Naive thymus-derived CD8-positive, alpha-beta T cell (primary cell): Measurements from ENCODE around the gene CTSA. TPM values are rescaled to one million over a fixed set of nuclear protein-coding genes. Genes with fewer than 3 reads are reported as not detected.

ENCODE experiments used
- ATAC-seq, 2 donors: fragments of 150-1000 bp; cut with Tn5 transposase in 1 of 2; sonication (Bioruptor Pico), chemical (Tn5 transposase) in 1 of 2; 1 replicate in 1 of 2; 2 replicates in 1 of 2; pipeline ENCODE4 v1.10.0; 2021; ENCODE audit warnings: mild to moderate bottlenecking in 2 of 2, moderate library complexity in 2 of 2
- POLR2A ChIA-PET: fragments of 350-600 bp; sonication (Branson Sonifier 250); formaldehyde crosslinking; loops from one replicate; lab custom pipeline; 2021; ENCODE audit warnings: antibody characterized with exemption; lab: Charles Lee
- DNase-seq, 10 donors: peaks; one replicate each; pipeline versions ENCODE4 v3.0.0 to v3.0.0-alpha.2; 2020 to 2022
- H3K27ac Mint-ChIP-seq, 10 donors: one replicate each; pipeline ENCODE4 v1.8.0; 2020 to 2022; ENCODE audit warnings: mild to moderate bottlenecking in 10 of 10, mixed read lengths in 10 of 10, moderate library complexity in 4 of 10, inconsistent platforms in 1 of 10
- H3K27me3 Mint-ChIP-seq, 5 donors: one replicate each; pipeline ENCODE4 v1.8.0; 2021 to 2022; ENCODE audit warnings: mixed read lengths in 5 of 5
- H3K36me3 Mint-ChIP-seq, 3 donors: one replicate each; pipeline ENCODE4 v1.8.0; 2020 to 2022; ENCODE audit warnings: mixed read lengths in 3 of 3, mild to moderate bottlenecking in 2 of 3, inconsistent platforms in 1 of 3
- H3K4me1 Mint-ChIP-seq, 4 donors: one replicate each; pipeline ENCODE4 v1.8.0; 2021 to 2022; ENCODE audit warnings: mixed read lengths in 4 of 4
- H3K4me3 Mint-ChIP-seq, 10 donors: one replicate each; pipeline ENCODE4 v1.8.0; 2020 to 2022; ENCODE audit warnings: mild to moderate bottlenecking in 10 of 10, mixed read lengths in 10 of 10, moderate library complexity in 6 of 10, inconsistent platforms in 1 of 10
- H3K9me3 Mint-ChIP-seq, 9 donors: one replicate each; pipeline ENCODE4 v1.8.0; 2020 to 2022; ENCODE audit warnings: mixed read lengths in 9 of 9, mild to moderate bottlenecking in 3 of 9, inconsistent platforms in 1 of 9, moderate library complexity in 1 of 9
- polyA plus RNA-seq, 3 donors: library from polyadenylated mRNA; unstranded; fragments of 300-500 nt; fragmentation: Illumina TruSeq; gene quantifications; one replicate each; pipeline ENCODE4 v1.2.3, GENCODE V29; 2021
- total RNA-seq, 8 experiments: library from RNA in 2 of 8; stranded (reverse) in 2 of 8; gene quantifications; one replicate each; pipeline ENCODE4 v1.2.3 and lab custom pipeline; 2021 to 2026

The CTSA gene
- total and polyA plus RNA-seq, 5 experiments from 2014 or later = 79.1 to 128 (median 82.7) TPM

DNA sequence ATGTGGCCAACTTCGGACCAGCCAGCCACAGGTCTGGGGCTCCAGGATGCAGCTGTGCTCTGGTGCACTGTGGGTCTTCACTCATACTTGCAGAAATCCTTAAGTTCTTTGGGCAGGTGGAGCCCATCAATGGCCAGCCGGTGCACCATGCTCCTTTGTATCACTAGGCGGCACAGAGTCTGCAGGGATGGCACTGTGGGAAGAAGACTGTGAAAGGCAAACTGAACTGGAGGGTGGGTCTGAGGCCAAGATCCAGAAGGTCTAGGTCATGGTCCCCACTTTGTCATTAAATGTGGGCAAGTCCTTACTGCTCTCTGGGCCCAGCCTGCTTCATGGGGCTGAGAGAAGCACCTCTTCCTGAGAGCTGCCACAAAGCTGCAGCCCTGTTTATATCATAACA is 2.5 kb upstream of the CTSA start:
- POLR2A ChIA-PET = interaction anchor here (1.2 to 7.4 kb wide), 4 partner anchors 12 to 47 kb away, joined by 3 to 120 read pairs (median 20); partner anchors contain the start of genes ACOT8, PCIF1 and ZSWIM3
- H3K4me3 Mint-ChIP-seq = peak overlapping the region in 2 of 10 donors; percentile 37 to 60
- peaks cover 22 to 52% (median 49%) of the 10 kb centered on the region in 4 donors for H3K4me1 Mint-ChIP-seq
- DNase-seq (no peak), ATAC-seq (no peak)
- peaks cover 0 to 20% (median 2%) of the 10 kb centered on the region in 3 donors for H3K36me3 Mint-ChIP-seq
- H3K27ac Mint-ChIP-seq = peak overlapping the region in 5 of 10 donors; percentile 5 to 80 (median 60)
- H3K9me3 Mint-ChIP-seq = no peaks in the 10 kb centered on the region
- no peaks in the 10 kb centered on the region for H3K27me3 Mint-ChIP-seq

DNA sequence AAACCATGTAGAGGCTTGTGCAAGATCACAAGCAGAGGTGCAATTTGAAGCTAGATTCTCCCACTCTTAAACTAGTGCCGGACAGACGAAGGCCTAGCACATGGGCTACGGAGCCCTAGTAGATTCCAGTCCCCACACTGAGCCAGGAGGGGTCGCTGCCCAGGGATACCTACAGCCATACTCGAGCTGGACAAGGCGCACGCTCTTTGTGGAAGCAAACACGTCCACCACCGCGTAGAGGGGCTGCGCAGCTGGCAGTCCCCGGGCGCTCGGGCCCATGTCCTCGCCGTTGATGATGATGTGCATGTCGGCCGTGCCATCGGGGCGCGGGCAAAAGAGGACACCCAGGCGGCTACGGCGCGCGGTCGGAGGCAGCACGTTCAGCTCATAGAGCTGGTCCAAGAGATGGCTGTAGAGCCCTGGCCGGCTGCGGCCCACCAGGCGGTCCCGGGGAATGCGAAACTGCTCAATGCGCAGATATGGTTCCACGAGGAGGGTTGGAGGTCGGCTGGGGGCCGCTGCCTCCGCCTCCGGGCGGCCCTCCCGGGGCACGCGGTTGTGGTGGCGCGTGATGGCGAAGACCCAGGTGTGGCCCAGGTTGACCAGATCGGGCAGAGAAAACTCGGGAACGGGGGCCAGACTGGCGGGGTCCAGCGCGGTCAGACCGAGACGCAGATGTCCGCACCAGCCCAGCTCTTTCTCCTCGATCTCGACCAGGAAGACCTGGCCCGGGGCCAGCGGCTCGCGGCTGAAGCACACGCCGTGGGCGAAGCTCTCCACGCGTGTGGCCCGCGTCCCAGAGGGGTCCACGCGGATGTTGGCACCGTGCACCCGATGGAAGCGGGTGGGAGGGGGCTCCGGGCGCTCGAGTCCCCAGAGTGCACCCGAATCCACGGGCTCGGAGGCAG is 804 bp upstream of the CTSA start:
- Mint-ChIP-seq H3K27ac (peak overlapping the region; percentile 84 to 96 (median 90)), H3K27me3 (no peaks in the 10 kb centered on the region), H3K36me3 (peaks cover 0 to 21% (median 2%) of the 10 kb centered on the region in 3 donors), H3K9me3 (no peaks in the 10 kb centered on the region), H3K4me3 (peak overlapping the region; percentile 92 to 96 (median 94)), H3K4me1 (peaks cover 16 to 50% (median 45%) of the 10 kb centered on the region in 4 donors)
- POLR2A ChIA-PET = interaction anchor here (0.5 to 7.4 kb wide), 19 partner anchors 9 to 526 kb away, joined by 3 to 120 read pairs (median 5); partner anchors contain the start of genes ACOT8, PCIF1, SNX21 and ZNF335
- ATAC-seq = peak; percentile 54 to 56
- peak; percentile 21 to 78 (median 43) for DNase-seq

DNA sequence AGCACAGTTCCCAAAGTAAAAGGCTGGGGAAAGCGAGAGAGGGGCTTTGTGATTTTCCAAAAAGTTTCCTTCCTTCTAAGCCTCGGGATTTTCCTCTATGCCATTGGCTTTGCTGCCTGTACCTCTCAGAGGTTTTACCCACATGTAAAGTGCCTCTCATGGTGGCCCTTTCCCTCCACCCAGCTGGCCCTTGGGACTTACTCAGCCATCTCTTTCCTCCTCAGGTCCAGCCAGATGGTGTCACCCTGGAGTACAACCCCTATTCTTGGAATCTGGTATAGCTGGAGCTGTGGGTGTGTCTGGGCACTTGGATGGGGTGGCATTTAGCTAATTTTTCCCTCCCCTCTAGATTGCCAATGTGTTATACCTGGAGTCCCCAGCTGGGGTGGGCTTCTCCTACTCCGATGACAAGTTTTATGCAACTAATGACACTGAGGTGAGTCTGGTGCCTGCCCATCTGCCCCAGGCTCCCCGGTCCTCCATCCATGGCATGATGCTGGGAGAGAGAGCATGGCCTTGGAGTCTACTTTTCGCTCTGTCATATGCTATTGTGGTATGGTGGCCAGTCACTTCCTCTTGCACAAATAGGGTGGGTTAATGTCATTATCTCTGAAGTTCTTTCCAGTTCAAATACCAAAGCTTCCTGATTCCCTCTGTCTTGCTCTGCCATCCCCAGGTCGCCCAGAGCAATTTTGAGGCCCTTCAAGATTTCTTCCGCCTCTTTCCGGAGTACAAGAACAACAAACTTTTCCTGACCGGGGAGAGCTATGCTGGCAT is 1.1 kb downstream of the CTSA start:
- DNase-seq = no peak

DNA sequence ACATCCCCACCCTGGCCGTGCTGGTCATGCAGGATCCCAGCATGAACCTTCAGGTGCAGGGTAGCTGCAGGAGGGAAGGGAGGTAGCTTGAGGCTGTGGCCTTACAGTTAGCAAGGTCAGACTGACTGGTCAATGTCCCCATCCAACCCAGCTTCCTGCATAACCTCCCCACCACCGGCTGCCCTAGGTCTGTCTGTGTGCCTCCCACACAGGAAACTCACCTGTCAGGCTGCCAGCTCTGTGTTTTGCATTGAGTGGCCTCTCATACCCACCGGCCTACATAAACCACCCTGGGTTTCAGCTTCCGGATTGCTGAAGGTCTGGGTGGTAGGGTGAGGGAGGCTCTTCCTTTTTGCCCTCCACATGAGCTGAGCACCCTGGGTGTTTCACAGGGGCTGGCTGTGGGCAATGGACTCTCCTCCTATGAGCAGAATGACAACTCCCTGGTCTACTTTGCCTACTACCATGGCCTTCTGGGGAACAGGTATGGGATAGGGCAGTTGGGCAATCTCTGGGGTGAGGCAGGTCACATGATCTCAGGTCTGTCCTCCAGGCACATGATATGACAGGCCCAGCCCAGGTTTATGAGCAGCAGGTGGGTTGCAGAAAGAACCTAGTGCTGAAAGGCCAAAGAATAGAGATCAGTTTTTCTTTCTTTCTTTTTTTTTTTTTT is 1.8 kb downstream of the CTSA start:
- Mint-ChIP-seq H3K27me3 (no peaks in the 10 kb centered on the region), H3K4me1 (peaks cover 13 to 40% (median 39%) of the 10 kb centered on the region in 4 donors), H3K27ac (peak overlapping the region; percentile 19 to 96 (median 84)), H3K36me3 (peaks cover 0 to 33% (median 9%) of the 10 kb centered on the region in 3 donors), H3K4me3 (peak overlapping the region; percentile 92 to 96 (median 94)), H3K9me3 (no peaks in the 10 kb centered on the region)
- POLR2A ChIA-PET = interaction anchor here (0.8 to 7.4 kb wide), 7 partner anchors 10 to 79 kb away, joined by 3 to 120 read pairs (median 5); partner anchors contain the start of genes ACOT8, PCIF1, ZNF335 and ZSWIM1
- no peak for DNase-seq
- no peak for ATAC-seq

More for the DNA sequence above, 1.1 kb downstream of the CTSA start:
- H3K4me3 Mint-ChIP-seq = peak overlapping the region; percentile 92 to 96 (median 94)
- ATAC-seq = no peak
- H3K27me3 Mint-ChIP-seq = no peaks in the 10 kb centered on the region
- H3K4me1 Mint-ChIP-seq = peaks cover 13 to 45% (median 43%) of the 10 kb centered on the region in 4 donors
- H3K36me3 Mint-ChIP-seq = peaks cover 0 to 27% (median 2%) of the 10 kb centered on the region in 3 donors
- POLR2A ChIA-PET = interaction anchor here (0.8 to 7.4 kb wide), 8 partner anchors 9 to 80 kb away, joined by 3 to 120 read pairs (median 5); partner anchors contain the start of genes ACOT8, PCIF1, ZNF335 and ZSWIM1
- H3K27ac Mint-ChIP-seq = peak overlapping the region; percentile 19 to 96 (median 79)
- no peaks in the 10 kb centered on the region for H3K9me3 Mint-ChIP-seq

DNA sequence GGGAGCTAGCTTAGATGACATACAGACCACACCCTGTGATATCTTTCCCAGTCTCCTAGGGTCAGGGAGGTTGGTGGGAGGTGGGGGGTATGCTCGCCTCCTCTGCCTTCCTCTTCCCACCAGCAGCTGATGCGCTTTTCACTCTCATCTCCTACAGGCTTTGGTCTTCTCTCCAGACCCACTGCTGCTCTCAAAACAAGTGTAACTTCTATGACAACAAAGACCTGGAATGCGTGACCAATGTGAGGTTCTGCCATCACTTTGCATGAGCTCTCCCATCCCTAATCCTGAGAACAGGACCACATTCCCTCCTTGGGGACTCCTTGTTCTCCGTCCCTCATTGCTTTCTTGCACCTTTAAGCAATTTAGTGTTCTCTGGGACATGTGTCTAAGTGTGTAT is 2.7 kb downstream of the CTSA start:
- no peak for DNase-seq
- Mint-ChIP-seq H3K27me3 (no peaks in the 10 kb centered on the region), H3K36me3 (peaks cover 0 to 35% (median 9%) of the 10 kb centered on the region in 3 donors), H3K4me1 (peaks cover 13 to 39% (median 36%) of the 10 kb centered on the region in 4 donors), H3K9me3 (no peaks in the 10 kb centered on the region), H3K4me3 (peak overlapping the region in 8 of 10 donors; percentile 16 to 58 (median 43)), H3K27ac (peak overlapping the region in 6 of 10 donors; percentile 32 to 88 (median 66))
- POLR2A ChIA-PET = interaction anchor here (7.4 kb wide), 1 partner anchor 42 kb away, joined by 120 read pairs; the partner anchor contains the start of gene PCIF1
- ATAC-seq = no peak

DNA sequence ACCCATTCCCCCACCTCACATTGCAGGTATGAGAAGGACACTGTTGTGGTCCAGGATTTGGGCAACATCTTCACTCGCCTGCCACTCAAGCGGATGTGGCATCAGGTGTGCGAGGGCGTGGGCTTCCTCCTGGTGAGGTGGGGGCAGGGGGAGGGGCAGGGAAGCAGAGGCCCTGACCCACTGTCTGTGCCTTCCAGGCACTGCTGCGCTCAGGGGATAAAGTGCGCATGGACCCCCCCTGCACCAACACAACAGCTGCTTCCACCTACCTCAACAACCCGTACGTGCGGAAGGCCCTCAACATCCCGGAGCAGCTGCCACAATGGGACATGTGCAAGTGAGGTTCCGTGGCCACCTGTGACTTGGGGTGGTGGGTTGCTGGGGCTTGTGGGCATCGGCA is 3.7 kb downstream of the CTSA start:
- POLR2A ChIA-PET = interaction anchor here (0.8 to 7.4 kb wide), 2 partner anchors 13 to 41 kb away, joined by 3 to 120 read pairs; partner anchors contain the start of gene PCIF1
- H3K27ac Mint-ChIP-seq = peak overlapping the region in 1 of 10 donors; percentile 56

DNA sequence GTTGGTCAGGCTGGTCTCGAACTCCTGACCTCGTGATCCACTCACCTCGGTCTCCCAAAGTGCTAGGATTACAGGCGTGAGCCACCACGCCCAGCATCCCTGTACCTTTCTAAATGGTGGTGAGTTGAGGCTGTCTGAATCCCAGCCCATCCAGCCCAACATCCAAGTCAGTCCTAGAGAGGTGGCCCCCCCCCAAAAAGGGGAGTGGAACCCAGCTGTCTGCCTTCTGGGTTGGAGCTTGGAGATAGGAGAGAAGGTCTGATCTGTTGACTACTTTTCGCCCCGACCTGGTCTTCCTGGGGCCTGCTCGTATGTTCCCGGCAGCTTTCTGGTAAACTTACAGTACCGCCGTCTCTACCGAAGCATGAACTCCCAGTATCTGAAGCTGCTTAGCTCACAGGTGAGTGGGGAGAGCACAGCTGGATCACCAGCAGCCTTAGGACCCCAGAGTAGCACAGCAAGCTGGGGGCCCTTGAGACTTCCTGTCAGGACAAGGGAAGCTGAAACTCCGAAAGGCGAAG is 5.6 kb downstream of the CTSA start:
- Mint-ChIP-seq H3K9me3 (no peaks in the 10 kb centered on the region), H3K4me1 (peaks cover 10 to 24% (median 20%) of the 10 kb centered on the region in 4 donors), H3K36me3 (peaks cover 0 to 38% (median 9%) of the 10 kb centered on the region in 3 donors), H3K27me3 (no peaks in the 10 kb centered on the region), H3K27ac (no peak overlapping the region), H3K4me3 (no peak overlapping the region)
- ATAC-seq (no peak), DNase-seq (no peak)
- POLR2A ChIA-PET = interaction anchor here (3.0 kb wide), 1 partner anchor 38 kb away, joined by 11 read pairs; the partner anchor contains the start of gene PCIF1

More for the DNA sequence above, 3.7 kb downstream of the CTSA start:
- Mint-ChIP-seq H3K4me3 (no peak overlapping the region), H3K9me3 (no peaks in the 10 kb centered on the region), H3K36me3 (peaks cover 0 to 38% (median 9%) of the 10 kb centered on the region in 3 donors), H3K27me3 (no peaks in the 10 kb centered on the region), H3K4me1 (peaks cover 13 to 33% (median 32%) of the 10 kb centered on the region in 4 donors)
- ATAC-seq = no peak
- DNase-seq = no peak

DNA sequence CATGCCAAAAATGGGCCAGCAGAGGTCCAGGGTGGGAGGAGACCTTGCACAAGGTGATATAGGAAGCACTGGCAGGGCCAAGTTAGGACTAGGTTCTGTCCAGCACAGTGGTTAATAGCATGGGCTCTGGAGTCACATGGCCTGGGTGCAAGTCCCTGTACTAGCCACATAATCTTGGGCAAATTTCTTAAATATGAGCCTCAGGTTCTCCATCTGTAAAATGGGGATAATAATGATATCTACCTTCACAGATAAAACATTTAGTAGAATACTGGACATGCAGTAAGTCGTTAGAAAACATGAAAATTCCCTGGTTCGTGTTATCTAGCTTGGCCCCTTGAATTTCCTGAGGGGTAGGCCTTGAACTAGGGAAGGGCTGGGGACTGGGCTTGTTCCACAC is 6.2 kb downstream of the CTSA start:
- Mint-ChIP-seq H3K9me3 (no peaks in the 10 kb centered on the region), H3K27ac (no peak overlapping the region), H3K4me1 (peaks cover 7 to 18% (median 16%) of the 10 kb centered on the region in 4 donors), H3K27me3 (no peaks in the 10 kb centered on the region), H3K4me3 (no peak overlapping the region), H3K36me3 (peaks cover 0 to 38% (median 9%) of the 10 kb centered on the region in 3 donors)
- no peak for DNase-seq
- ATAC-seq = no peak
- POLR2A ChIA-PET = interaction anchor here (3.0 kb wide), 1 partner anchor 37 kb away, joined by 11 read pairs; the partner anchor contains the start of gene PCIF1

DNA sequence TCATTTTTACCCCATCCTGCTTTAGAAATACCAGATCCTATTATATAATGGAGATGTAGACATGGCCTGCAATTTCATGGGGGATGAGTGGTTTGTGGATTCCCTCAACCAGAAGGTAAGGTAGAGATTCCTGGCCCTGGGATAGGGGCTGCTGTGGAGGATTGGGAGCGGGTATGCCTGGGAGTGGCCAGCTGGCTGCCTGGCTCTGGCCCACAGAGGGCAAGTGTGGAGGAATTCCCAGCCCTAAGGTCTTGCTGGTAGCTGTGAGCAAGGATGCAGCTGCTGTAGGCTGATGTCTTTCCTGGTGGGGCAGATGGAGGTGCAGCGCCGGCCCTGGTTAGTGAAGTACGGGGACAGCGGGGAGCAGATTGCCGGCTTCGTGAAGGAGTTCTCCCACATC is 6.6 kb downstream of the CTSA start:
- Mint-ChIP-seq H3K36me3 (peaks cover 0 to 38% (median 9%) of the 10 kb centered on the region in 3 donors), H3K4me3 (no peak overlapping the region), H3K27ac (no peak overlapping the region), H3K9me3 (no peaks in the 10 kb centered on the region), H3K4me1 (peaks cover 3 to 14% (median 12%) of the 10 kb centered on the region in 4 donors), H3K27me3 (no peaks in the 10 kb centered on the region)
- POLR2A ChIA-PET = interaction anchor here (3.0 kb wide), 1 partner anchor 37 kb away, joined by 11 read pairs; the partner anchor contains the start of gene PCIF1
- DNase-seq = no peak
- no peak for ATAC-seq

DNA sequence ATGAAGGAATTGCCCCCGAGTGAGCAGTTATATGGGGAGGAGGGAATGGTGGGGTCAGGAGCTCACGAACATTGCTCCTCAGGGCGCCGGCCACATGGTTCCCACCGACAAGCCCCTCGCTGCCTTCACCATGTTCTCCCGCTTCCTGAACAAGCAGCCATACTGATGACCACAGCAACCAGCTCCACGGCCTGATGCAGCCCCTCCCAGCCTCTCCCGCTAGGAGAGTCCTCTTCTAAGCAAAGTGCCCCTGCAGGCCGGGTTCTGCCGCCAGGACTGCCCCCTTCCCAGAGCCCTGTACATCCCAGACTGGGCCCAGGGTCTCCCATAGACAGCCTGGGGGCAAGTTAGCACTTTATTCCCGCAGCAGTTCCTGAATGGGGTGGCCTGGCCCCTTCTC is 7.2 kb downstream of the CTSA start:
- ATAC-seq (no peak), DNase-seq (no peak)
- no peak overlapping the region for H3K4me3 Mint-ChIP-seq
- H3K27ac Mint-ChIP-seq = peak overlapping the region in 1 of 10 donors; percentile 78
- POLR2A ChIA-PET = interaction anchor here (3.0 kb wide), 1 partner anchor 36 kb away, joined by 11 read pairs; the partner anchor contains the start of gene PCIF1
- no peaks in the 10 kb centered on the region for H3K27me3 Mint-ChIP-seq
- H3K36me3 Mint-ChIP-seq = peaks cover 0 to 38% (median 7%) of the 10 kb centered on the region in 3 donors
- peaks cover 0 to 8% (median 6%) of the 10 kb centered on the region in 4 donors for H3K4me1 Mint-ChIP-seq
- H3K9me3 Mint-ChIP-seq = no peaks in the 10 kb centered on the region
